ENCODE data around the gene RBSN. TPM values are rescaled to one million over a fixed set of nuclear protein-coding genes. Genes with fewer than 3 reads are reported as not detected.

Gene RBSN
- total RNA-seq, 4 donors from 2014 or later, result 45.0 to 56.1 (median 52.0) TPM

DNA sequence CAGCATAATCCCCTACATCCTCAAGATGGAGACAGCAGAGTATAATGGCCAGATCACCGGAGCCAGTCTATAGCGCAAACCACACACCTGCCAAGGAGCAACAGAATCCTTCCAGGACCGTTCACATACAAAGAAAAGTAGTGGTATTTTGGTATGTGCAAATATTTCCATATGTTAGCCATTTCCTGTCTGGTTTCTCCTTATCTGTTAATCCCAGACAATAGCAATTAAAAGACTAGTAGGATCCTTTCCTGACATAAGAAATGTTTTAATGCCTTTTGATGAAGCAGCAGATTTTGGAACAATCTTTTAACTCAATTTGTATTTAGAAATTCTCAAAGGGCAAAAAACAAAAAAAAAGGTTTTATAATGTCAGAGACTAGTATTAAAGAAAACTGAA, 56.0 kb downstream of the RBSN start:
- no peaks in the 10 kb centered on the region for H3K27me3 ChIP-seq
- no peak for TF ChIP-seq POLR2A (IDR thresholded peaks at IDR 0.05)
- TF ChIP-seq, protein P1, sequence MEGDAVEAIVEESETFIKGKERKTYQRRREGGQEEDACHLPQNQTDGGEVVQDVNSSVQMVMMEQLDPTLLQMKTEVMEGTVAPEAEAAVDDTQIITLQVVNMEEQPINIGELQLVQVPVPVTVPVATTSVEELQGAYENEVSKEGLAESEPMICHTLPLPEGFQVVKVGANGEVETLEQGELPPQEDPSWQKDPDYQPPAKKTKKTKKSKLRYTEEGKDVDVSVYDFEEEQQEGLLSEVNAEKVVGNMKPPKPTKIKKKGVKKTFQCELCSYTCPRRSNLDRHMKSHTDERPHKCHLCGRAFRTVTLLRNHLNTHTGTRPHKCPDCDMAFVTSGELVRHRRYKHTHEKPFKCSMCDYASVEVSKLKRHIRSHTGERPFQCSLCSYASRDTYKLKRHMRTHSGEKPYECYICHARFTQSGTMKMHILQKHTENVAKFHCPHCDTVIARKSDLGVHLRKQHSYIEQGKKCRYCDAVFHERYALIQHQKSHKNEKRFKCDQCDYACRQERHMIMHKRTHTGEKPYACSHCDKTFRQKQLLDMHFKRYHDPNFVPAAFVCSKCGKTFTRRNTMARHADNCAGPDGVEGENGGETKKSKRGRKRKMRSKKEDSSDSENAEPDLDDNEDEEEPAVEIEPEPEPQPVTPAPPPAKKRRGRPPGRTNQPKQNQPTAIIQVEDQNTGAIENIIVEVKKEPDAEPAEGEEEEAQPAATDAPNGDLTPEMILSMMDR (IDR thresholded peaks at IDR 0.05), result no peak
- H3K9me3 ChIP-seq, result no peaks in the 10 kb centered on the region
- no peak overlapping the region for H3K27ac ChIP-seq
- intact Hi-C loops (cut with DNase I), result no loop called here
- peaks cover 56 to 61% of the 10 kb centered on the region in 2 donors for H3K36me3 ChIP-seq
- 89% methylated on average over 3 of the region's 3 CpGs for WGBS, 2 donors
- no peak overlapping the region for H3K4me3 ChIP-seq (replicated peaks in 1 of 3)
- peaks cover 20 to 28% of the 10 kb centered on the region in 2 donors for H3K4me1 ChIP-seq
- DNase-seq, result no peak

DNA sequence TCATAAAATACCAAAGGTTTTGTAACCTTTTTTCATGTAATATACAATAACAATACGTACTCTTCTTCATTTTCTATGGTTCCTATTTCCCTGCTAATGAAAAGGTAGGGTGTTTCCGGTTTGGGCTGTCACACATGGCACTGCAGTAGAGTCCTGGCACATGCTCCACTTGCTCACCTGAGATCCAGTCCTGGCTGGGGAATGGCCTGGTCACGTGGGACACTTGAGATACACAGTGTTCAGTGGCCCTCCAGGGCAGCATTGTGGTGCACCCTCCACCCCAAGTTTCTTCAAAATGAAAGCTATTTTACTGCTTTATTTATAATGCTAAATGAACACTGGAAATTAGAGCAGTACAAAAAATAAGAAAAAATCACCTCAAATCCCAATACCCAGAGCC, 57.0 kb downstream of the RBSN start:
- intact Hi-C loops (cut with DNase I), result no loop called here

DNA sequence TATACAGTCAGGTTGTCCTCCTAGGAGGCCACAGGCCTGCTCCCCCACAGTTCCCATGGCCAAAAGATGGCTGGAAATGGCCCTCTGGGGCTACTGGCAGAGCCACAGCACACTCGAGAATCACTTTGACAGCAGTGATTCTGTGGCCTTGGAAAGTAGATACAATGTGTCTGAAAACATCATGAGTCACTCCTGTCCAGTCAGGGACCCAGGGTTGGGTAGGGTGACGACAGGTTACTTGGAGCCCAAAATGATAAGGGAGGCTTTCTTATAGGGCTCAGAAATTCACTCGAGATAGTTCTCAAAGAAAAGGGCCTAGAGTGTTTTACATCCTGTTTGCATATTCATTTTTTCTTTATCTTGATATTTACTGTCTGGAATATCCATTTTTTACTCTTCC, 58.1 kb downstream of the RBSN start:
- WGBS, 2 donors, result 85 to 90% methylated on average over 3 of the region's 3 CpGs
- no peaks in the 10 kb centered on the region for H3K9me3 ChIP-seq
- intact Hi-C loops (cut with DNase I), result no loop called here
- no peaks in the 10 kb centered on the region for H3K27me3 ChIP-seq
- no peak overlapping the region for H3K4me3 ChIP-seq (replicated peaks in 1 of 3)
- DNase-seq, result no peak
- H3K27ac ChIP-seq, result no peak overlapping the region
- TF ChIP-seq POLR2A (IDR thresholded peaks at IDR 0.05), result no peak
- TF ChIP-seq, protein P1 (IDR thresholded peaks at IDR 0.05), result no peak
- H3K36me3 ChIP-seq, result peaks cover 38 to 53% of the 10 kb centered on the region in 2 donors
- H3K4me1 ChIP-seq, result peaks cover 24 to 30% of the 10 kb centered on the region in 2 donors

More for the DNA sequence above, 57.0 kb downstream of the RBSN start:
- Histone ChIP-seq H3K27ac (no peak overlapping the region), H3K4me3 (replicated peaks in 1 of 3) (no peak overlapping the region), H3K9me3 (no peaks in the 10 kb centered on the region), H3K4me1 (peaks cover 24 to 30% of the 10 kb centered on the region in 2 donors), H3K36me3 (peaks cover 47 to 55% of the 10 kb centered on the region in 2 donors), H3K27me3 (no peaks in the 10 kb centered on the region)
- peak; percentile 71 to 78 for DNase-seq
- WGBS, 2 donors, result 65 to 74% methylated on average over 3 of the region's 3 CpGs
- no peak for TF ChIP-seq POLR2A (IDR thresholded peaks at IDR 0.05)
- TF ChIP-seq, protein P1 (IDR thresholded peaks at IDR 0.05), result no peak

DNA sequence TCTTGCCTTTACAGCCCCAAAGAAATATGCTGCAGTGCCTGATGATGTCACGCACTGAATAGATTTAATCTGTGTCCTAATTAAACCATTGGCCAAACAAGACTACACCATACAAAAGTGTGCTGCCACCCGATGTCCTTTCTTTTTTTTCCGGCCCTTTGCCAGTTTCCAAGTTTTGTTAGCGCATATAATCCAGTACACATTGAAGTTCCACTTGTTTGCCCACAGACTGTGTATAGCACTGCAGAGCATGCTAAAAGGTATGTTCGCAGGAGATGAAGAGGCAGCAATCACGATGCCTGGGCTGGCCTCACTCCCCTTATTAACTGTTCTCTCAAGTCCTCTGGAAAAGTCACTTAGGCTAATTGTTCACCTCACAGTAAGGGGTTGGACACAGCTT, 60.6 kb downstream of the RBSN start:
- peaks cover 26 to 52% of the 10 kb centered on the region in 2 donors for H3K36me3 ChIP-seq
- no peak overlapping the region for H3K4me3 ChIP-seq (replicated peaks in 1 of 3)
- H3K27ac ChIP-seq, result peak overlapping the region in 2 of 3 donors; percentile 45 to 52
- 38 to 45% methylated on average over 6 of the region's 6 CpGs for WGBS, 2 donors
- H3K9me3 ChIP-seq, result no peaks in the 10 kb centered on the region
- peaks cover 24 to 30% of the 10 kb centered on the region in 2 donors for H3K4me1 ChIP-seq
- intact Hi-C loops (cut with DNase I), result no loop called here
- no peaks in the 10 kb centered on the region for H3K27me3 ChIP-seq
- peak; percentile 63 to 72 for DNase-seq
- TF ChIP-seq, protein P1 (IDR thresholded peaks at IDR 0.05), result no peak
- TF ChIP-seq POLR2A (IDR thresholded peaks at IDR 0.05), result no peak

DNA sequence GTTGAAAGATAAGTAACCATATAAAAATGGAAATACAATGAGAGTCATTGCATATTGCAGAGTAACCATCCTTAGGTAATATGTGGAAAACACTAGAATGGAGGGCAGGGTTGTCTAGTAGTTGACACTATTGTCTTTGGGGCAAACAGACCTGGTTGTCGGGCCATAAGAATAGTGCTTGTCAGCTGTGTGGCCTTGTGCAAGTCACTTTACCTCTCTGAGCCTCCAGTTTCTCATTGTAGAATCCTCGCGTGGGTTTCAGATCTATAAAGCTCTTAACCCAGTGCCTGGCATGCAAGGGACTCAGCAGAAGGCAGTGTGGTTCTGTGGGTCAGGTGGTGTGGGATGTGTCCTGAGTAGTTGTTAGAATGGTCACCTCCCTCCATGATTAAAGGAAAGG, 65.8 kb downstream of the RBSN start:
- no peak for TF ChIP-seq POLR2A (IDR thresholded peaks at IDR 0.05)
- intact Hi-C loops (cut with DNase I), result no loop called here
- no peak for DNase-seq
- Histone ChIP-seq H3K27me3 (no peaks in the 10 kb centered on the region), H3K36me3 (peaks cover 54 to 75% of the 10 kb centered on the region in 2 donors), H3K9me3 (no peaks in the 10 kb centered on the region), H3K27ac (no peak overlapping the region), H3K4me3 (replicated peaks in 1 of 3) (no peak overlapping the region), H3K4me1 (peaks cover 3 to 6% of the 10 kb centered on the region in 2 donors)
- 78 to 91% methylated on average over 3 of the region's 3 CpGs for WGBS, 2 donors
